Measurements from ENCODE around the gene KCNQ1OT1.

The KCNQ1OT1 gene

GRCh38 chr11:2713661-2714462 lies 14.1 kb upstream of the KCNQ1OT1 start:
- DNase-seq (ENCODE audit: low read depth), result no peak
- no peak overlapping the region for H3K4me3 ChIP-seq (ENCODE audit: low read depth, low read length)
- no peak for TF ChIP-seq CTCF (IDR thresholded peaks at IDR 0.05; ENCODE audit: insufficient read depth, low read depth, low read length, missing control alignments)

DNA sequence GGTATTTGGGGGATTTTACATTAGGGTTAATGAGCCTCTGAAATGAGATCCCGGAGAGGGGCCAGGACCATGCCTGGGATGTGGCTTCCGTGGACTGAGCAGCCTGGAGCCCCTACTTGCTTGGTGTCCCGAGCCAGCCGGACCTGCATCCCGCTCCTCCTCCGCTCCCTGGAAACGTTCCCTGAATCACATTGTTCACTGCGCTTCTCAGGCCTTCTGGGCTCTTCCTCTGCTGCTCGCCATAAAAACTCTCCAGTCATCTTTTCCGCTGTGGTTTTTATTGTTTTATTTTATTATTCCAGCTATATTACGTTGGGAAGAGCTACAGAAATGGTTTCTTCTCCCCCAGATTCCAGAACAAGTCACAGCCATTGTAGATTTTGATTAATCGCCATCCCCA lies 13.3 kb upstream of the KCNQ1OT1 start:
- TF ChIP-seq CTCF (IDR thresholded peaks at IDR 0.05; ENCODE audit: insufficient read depth, low read depth, low read length, missing control alignments), result no peak
- no peak for DNase-seq (ENCODE audit: low read depth)
- H3K4me3 ChIP-seq (ENCODE audit: low read depth, low read length), result no peak overlapping the region

GRCh38 chr11:2711161-2711560 lies 11.4 kb upstream of the KCNQ1OT1 start:
- no peak for DNase-seq (ENCODE audit: low read depth)
- TF ChIP-seq CTCF (IDR thresholded peaks at IDR 0.05; ENCODE audit: insufficient read depth, low read depth, low read length, missing control alignments), result no peak
- H3K4me3 ChIP-seq (ENCODE audit: low read depth, low read length), result no peak overlapping the region

DNA sequence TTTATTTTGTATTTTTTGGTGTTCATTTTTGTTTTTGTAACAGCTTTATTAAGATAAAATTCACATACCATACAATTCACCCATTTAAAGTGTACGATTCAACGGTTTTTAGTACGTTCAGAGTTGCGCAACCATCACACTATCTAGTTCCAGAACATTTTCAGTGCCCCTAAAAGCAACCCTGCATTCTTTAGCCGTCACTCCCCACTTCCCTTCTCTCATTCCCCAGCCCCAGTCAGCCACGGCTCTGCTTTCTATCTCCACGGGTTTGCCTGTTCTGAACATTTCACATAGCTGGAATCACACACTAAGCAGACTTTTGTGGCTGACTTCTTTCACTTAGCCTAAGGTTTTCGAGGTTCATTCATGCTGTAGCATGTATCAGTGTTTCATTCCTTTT lies 9.6 kb upstream of the KCNQ1OT1 start:
- no peak for DNase-seq (ENCODE audit: low read depth)
- no peak for TF ChIP-seq CTCF (IDR thresholded peaks at IDR 0.05; ENCODE audit: insufficient read depth, low read depth, low read length, missing control alignments)
- no peak overlapping the region for H3K4me3 ChIP-seq (ENCODE audit: low read depth, low read length)

GRCh38 chr11:2708757-2709281 lies 9.0 kb upstream of the KCNQ1OT1 start:
- no peak for TF ChIP-seq CTCF (IDR thresholded peaks at IDR 0.05; ENCODE audit: insufficient read depth, low read depth, low read length, missing control alignments)
- no peak overlapping the region for H3K4me3 ChIP-seq (ENCODE audit: low read depth, low read length)
- DNase-seq (ENCODE audit: low read depth), result no peak

DNA sequence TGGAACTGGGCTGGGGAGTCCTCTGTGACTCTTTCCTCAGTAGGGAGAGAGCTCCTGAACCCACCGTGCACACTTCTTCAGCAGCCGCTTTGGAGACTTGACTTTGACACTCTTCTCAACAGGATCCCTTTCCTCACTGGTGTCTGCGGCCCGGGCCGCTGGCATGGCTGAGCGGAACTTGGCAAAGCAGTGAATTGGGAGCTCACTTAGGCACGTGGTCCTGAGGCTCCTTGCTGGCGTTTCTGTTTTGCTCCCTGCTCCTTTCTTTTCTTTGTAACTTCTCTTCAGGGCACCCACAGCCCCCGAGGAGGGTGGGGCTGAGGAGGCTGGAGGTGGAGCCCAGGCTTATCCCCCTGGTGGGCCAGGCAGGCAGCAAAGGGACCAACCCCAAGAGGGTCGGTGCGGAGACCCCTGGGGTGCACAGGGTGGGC lies 8.4 kb upstream of the KCNQ1OT1 start:
- no peak for DNase-seq (ENCODE audit: low read depth)
- TF ChIP-seq CTCF (IDR thresholded peaks at IDR 0.05; ENCODE audit: insufficient read depth, low read depth, low read length, missing control alignments), result no peak
- H3K4me3 ChIP-seq (ENCODE audit: low read depth, low read length), result no peak overlapping the region

DNA sequence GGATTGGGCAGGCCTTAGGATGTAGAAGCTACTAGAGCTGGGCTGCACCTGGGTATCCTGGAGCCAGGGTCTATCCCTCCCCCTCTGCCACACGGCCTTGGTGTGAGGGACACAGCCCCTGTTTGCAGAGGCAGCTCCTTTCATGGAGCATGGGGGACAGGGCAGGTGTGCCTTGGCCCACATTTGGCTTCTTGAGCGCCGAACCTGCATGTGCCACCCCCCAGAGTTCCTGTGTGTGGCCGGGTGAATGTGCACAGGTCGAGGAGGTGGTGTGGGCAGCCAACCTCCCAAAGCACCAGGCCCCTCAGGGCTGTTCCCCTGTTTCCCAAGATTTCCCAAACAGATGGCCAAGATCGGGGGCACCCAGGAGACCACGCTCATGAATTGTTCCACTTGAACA lies 7.9 kb upstream of the KCNQ1OT1 start:
- H3K4me3 ChIP-seq (ENCODE audit: low read depth, low read length), result no peak overlapping the region
- no peak for DNase-seq (ENCODE audit: low read depth)
- no peak for TF ChIP-seq CTCF (IDR thresholded peaks at IDR 0.05; ENCODE audit: insufficient read depth, low read depth, low read length, missing control alignments)
